HepG2 (cell line): ENCODE measurements around the gene TMEM165.

Source experiments
- CTCF ChIP-seq: sonication (generic); formaldehyde crosslinking; IDR thresholded peaks from 2 replicates; pipeline ENCODE4 v1.5.0; 2020; ENCODE audit warnings: mild to moderate bottlenecking, missing genetic modification reagents, moderate library complexity
- RBM39 ChIP-seq: fragments of 200-400 bp; formaldehyde crosslinking; IDR thresholded peaks from one replicate; pipeline ENCODE4 v1.6.1; 2018; ENCODE audit warnings: antibody characterized with exemption, mild to moderate bottlenecking, low read depth, low read length; ENCODE audit not compliant: poor library complexity, severe bottlenecking
- ZNF124 ChIP-seq: sonication (generic); formaldehyde crosslinking; IDR thresholded peaks from 2 replicates; pipeline ENCODE4 v1.4.0; 2020; ENCODE audit warnings: missing genetic modification reagents
- TF ChIP-seq, protein P1 (sequence below): sonication (generic); formaldehyde crosslinking; IDR thresholded peaks from 2 replicates; pipeline ENCODE4 v1.4.0; 2020; ENCODE audit warnings: mild to moderate bottlenecking, missing genetic modification reagents

- TF ChIP-seq, protein P1, sequence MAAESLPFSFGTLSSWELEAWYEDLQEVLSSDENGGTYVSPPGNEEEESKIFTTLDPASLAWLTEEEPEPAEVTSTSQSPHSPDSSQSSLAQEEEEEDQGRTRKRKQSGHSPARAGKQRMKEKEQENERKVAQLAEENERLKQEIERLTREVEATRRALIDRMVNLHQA (CRISPR knock-in tag): no peak
- TF ChIP-seq RBM39 (no peak), CTCF (CRISPR knock-in tag) (no peak), ZNF124 (CRISPR knock-in tag) (no peak)
Measured at GRCh38 chr4:55396308-55397125, 760 bp downstream of the TMEM165 start.
